ENCODE measurements around the gene CACNA1C. TPM values are rescaled to one million over a fixed set of nuclear protein-coding genes. Genes with fewer than 3 reads are reported as not detected.

Gene CACNA1C
- total and polyA plus RNA-seq, 10 of the 15 experiments (the other 5 are each of a cell fraction or from before 2014, with no cell fraction given) = under 0.01 to 0.15 (median 0.09) TPM; not detected in 5

GRCh38 chr12:2574355-2574935 is 521.7 kb downstream of the CACNA1C start:
- H3K27me3 ChIP-seq (replicated peaks in 1 of 2; ENCODE audit: control insufficient read depth in 2 of 2, insufficient read depth in 2 of 2, low read length in 1 of 2) = peaks cover 0 to 2% of the 10 kb centered on the region in 2 experiments; a peak in 2 of 4 replicates
- no peak overlapping the region for H3K4me3 ChIP-seq
- H3K36me3 ChIP-seq (ENCODE audit: control insufficient read depth in 2 of 2, insufficient read depth in 2 of 2, low read length in 1 of 2) = no peaks in the 10 kb centered on the region
- BruUV-seq (replicated peaks) = no TSS peak
- H3K4me1 ChIP-seq (ENCODE audit: control insufficient read depth, insufficient read depth, low read length) = no peaks in the 10 kb centered on the region
- H3K27ac ChIP-seq (ENCODE audit: control insufficient read depth, insufficient read depth) = no peak overlapping the region
- FAIRE-seq = no peak
- no peaks in the 10 kb centered on the region for H3K79me2 ChIP-seq (ENCODE audit: control insufficient read depth, insufficient read depth, low read length)
- POLR2A ChIA-PET = no interaction called here
- RAD21 ChIA-PET (ENCODE audit: unreplicated experiment) = no interaction called here
- CTCF ChIA-PET = no interaction called here
- SMC1A ChIA-PET (ENCODE audit: uncharacterized antibody, unreplicated experiment) = no interaction called here
- in situ Hi-C loops (cut with MboI) = no loop called here
- no peak overlapping the region for H3K9ac ChIP-seq (ENCODE audit: control insufficient read depth, insufficient read depth, low read length)
- ATAC-seq = no peak
- no peaks in the 10 kb centered on the region for H3K9me3 ChIP-seq (replicated peaks; ENCODE audit: control insufficient read depth, insufficient read depth, low read length)
- DNase-seq (ENCODE audit: low read depth, low spot score) = no peak
- intact Hi-C loops (cut with micrococcal nuclease; ENCODE audit: unreplicated experiment) = no loop called here
- no peak overlapping the region for H3K4me2 ChIP-seq (ENCODE audit: control insufficient read depth, insufficient read depth)
- no peaks in the 10 kb centered on the region for H4K20me1 ChIP-seq (ENCODE audit: control insufficient read depth, insufficient read depth)
- TF ChIP-seq HSF1 (IDR thresholded peaks at IDR 0.05; ENCODE audit: low read depth, low read length) = no peak
- TF ChIP-seq SREBF2 (IDR thresholded peaks at IDR 0.05; ENCODE audit: low read length) = no peak
- TF ChIP-seq RFX5 (IDR thresholded peaks at IDR 0.05; ENCODE audit: low read depth, low read length) = no peak
- TF ChIP-seq PAX5 (IDR thresholded peaks at IDR 0.05; ENCODE audit: borderline replicate concordance, low read depth, low read length) = no peak
- no peak for TF ChIP-seq JUNB (IDR thresholded peaks at IDR 0.05)
- no peak for TF ChIP-seq EGR1 (IDR thresholded peaks at IDR 0.05; ENCODE audit: borderline replicate concordance in 1 of 2, low read depth in 2 of 2, low read length in 2 of 2)
- no peak for TF ChIP-seq RELB (IDR thresholded peaks at IDR 0.05; ENCODE audit: low read depth)
- no peak for TF ChIP-seq FOXK2 (IDR thresholded peaks at IDR 0.05)
- no peak for TF ChIP-seq USF1 (IDR thresholded peaks at IDR 0.05; ENCODE audit: borderline replicate concordance, extremely low read length, insufficient read depth, low read depth, low read length)
- TF ChIP-seq STAT1 (conservative IDR thresholded peaks at IDR 0.05) = no peak
- no peak for TF ChIP-seq MAX (IDR thresholded peaks at IDR 0.05; ENCODE audit: low read depth, low read length)
- no peak for TF ChIP-seq CEBPB (IDR thresholded peaks at IDR 0.05; ENCODE audit: borderline replicate concordance in 1 of 2, low read depth in 2 of 2, low read length in 2 of 2)
- TF ChIP-seq CBX3 (IDR thresholded peaks at IDR 0.05; ENCODE audit: borderline replicate concordance, low read depth) = no peak
- no peak for TF ChIP-seq SMC3 (IDR thresholded peaks at IDR 0.05; ENCODE audit: borderline replicate concordance, low read length)
- 17% methylated on average over 4 of the region's 4 CpGs for WGBS (ENCODE audit: insufficient coverage, insufficient replicate concordance, low lambda C conversion rate, missing lambda C conversion rate)
- no peak overlapping the region for H2AFZ ChIP-seq (ENCODE audit: control insufficient read depth, low read depth, low read length)

Data from GM12878 (cell line).